HG03342 (cell line): ENCODE data around the gene AKIRIN2.
"Not testable (repeated sequence)": the region's sequence is repeated elsewhere in the genome, so short reads cannot be mapped to it uniquely, and the experiment has no call there.

Experiments used
- ATAC-seq: cut with Tn5 transposase; IDR thresholded peaks from one replicate; pipeline ENCODE4 v1.9.1; 2021; ENCODE audit warnings: mild to moderate bottlenecking, moderate library complexity; ENCODE audit not compliant: unreplicated experiment

Gene AKIRIN2

GRCh38 chr6:87718662-87719433, 16.8 kb upstream of the AKIRIN2 start:
- ATAC-seq, result no peak

- ATAC-seq, result no peak
These were observed 15.0 kb upstream of the AKIRIN2 start for GRCh38 chr6:87716928-87717614.

GRCh38 chr6:87714093-87714842, 12.2 kb upstream of the AKIRIN2 start:
- ATAC-seq, result peak; percentile 51

GRCh38 chr6:87712713-87713112, 10.7 kb upstream of the AKIRIN2 start:
- not testable (repeated sequence) for ATAC-seq

GRCh38 chr6:87710090-87710489, 8.1 kb upstream of the AKIRIN2 start:
- ATAC-seq, result no peak

GRCh38 chr6:87708581-87709427, 6.8 kb upstream of the AKIRIN2 start:
- not testable (repeated sequence) for ATAC-seq

- ATAC-seq, result no peak
These were observed 4.3 kb upstream of the AKIRIN2 start for GRCh38 chr6:87706187-87706966.

- peak; percentile 58 for ATAC-seq
These were observed 3.1 kb upstream of the AKIRIN2 start for GRCh38 chr6:87705070-87705691.

GRCh38 chr6:87703039-87703438, 1.0 kb upstream of the AKIRIN2 start:
- ATAC-seq, result not testable (repeated sequence)

GRCh38 chr6:87702589-87702945, 534 bp upstream of the AKIRIN2 start:
- peak; percentile 13 for ATAC-seq

- no peak for ATAC-seq
These were observed 723 bp downstream of the AKIRIN2 start for GRCh38 chr6:87701344-87701675.

- no peak for ATAC-seq
These were observed 1.4 kb downstream of the AKIRIN2 start for GRCh38 chr6:87700397-87701343.

- ATAC-seq, result no peak
These were observed 2.5 kb downstream of the AKIRIN2 start for GRCh38 chr6:87699576-87699975.

GRCh38 chr6:87698547-87699006, 3.5 kb downstream of the AKIRIN2 start:
- ATAC-seq, result no peak

GRCh38 chr6:87697581-87698546, 4.2 kb downstream of the AKIRIN2 start:
- no peak for ATAC-seq

GRCh38 chr6:87696817-87697216, 5.2 kb downstream of the AKIRIN2 start:
- not testable (repeated sequence) for ATAC-seq

- ATAC-seq, result no peak
These were observed 9.9 kb downstream of the AKIRIN2 start for GRCh38 chr6:87692086-87692485.
